WERI-Rb-1 (cell line): ENCODE data around the gene HENMT1.

ENCODE experiments used
- DNase-seq: peaks from one replicate; pipeline ENCODE4 v3.0.0-alpha.2; 2020
- H3K27ac ChIP-seq: fragments of 250-450 bp; sonication (Bioruptor Pico); 2 replicates; pipeline ENCODE4 v1.5.1; 2020; ENCODE audit warnings: mild to moderate bottlenecking, moderate library complexity
- H3K27me3 ChIP-seq: fragments of 250-450 bp; sonication (Bioruptor Pico); 2 replicates; pipeline ENCODE4 v1.5.1; 2021; ENCODE audit warnings: mild to moderate bottlenecking, low read depth, moderate library complexity; ENCODE audit not compliant: insufficient read depth, severe bottlenecking
- H3K36me3 ChIP-seq: fragments of 250-450 bp; sonication (Bioruptor Pico); 2 replicates; pipeline ENCODE4 v1.5.1; 2020; ENCODE audit warnings: mild to moderate bottlenecking, moderate library complexity
- H3K4me3 ChIP-seq: 2 replicates; pipeline ENCODE4 v1.5.1; 2011; ENCODE audit warnings: low read depth, mild to moderate bottlenecking, control low read depth, low read length
- H3K9me3 ChIP-seq: fragments of 250-450 bp; sonication (Bioruptor Pico); 2 replicates; pipeline ENCODE4 v1.5.1; 2021; ENCODE audit warnings: mild to moderate bottlenecking, moderate library complexity; ENCODE audit not compliant: severe bottlenecking
- CTCF ChIP-seq: IDR thresholded peaks from 2 replicates; pipeline ENCODE4 v1.5.1; 2011; ENCODE audit warnings: low read depth, mild to moderate bottlenecking, control low read depth, inconsistent platforms, low read length

The HENMT1 gene

GRCh38 chr1:108657356-108658080, 3.4 kb downstream of the HENMT1 start:
- no peaks in the 10 kb centered on the region for H3K36me3 ChIP-seq
- DNase-seq, result no peak
- no peak for TF ChIP-seq CTCF
- H3K27me3 ChIP-seq, result no peaks in the 10 kb centered on the region
- H3K4me3 ChIP-seq, result no peak overlapping the region
- no peaks in the 10 kb centered on the region for H3K9me3 ChIP-seq
- no peak overlapping the region for H3K27ac ChIP-seq

- H3K4me3 ChIP-seq, result no peak overlapping the region
- no peak for DNase-seq
- H3K27me3 ChIP-seq, result no peaks in the 10 kb centered on the region
- no peak for TF ChIP-seq CTCF
- H3K36me3 ChIP-seq, result no peaks in the 10 kb centered on the region
- no peak overlapping the region for H3K27ac ChIP-seq
- no peaks in the 10 kb centered on the region for H3K9me3 ChIP-seq
Observed at GRCh38 chr1:108653431-108654105, 7.3 kb downstream of the HENMT1 start.

- TF ChIP-seq CTCF, result no peak
- Histone ChIP-seq H3K27me3 (no peaks in the 10 kb centered on the region), H3K27ac (no peak overlapping the region), H3K36me3 (no peaks in the 10 kb centered on the region), H3K9me3 (no peaks in the 10 kb centered on the region), H3K4me3 (no peak overlapping the region)
- DNase-seq, result no peak
Observed at GRCh38 chr1:108646648-108647269, 14.1 kb downstream of the HENMT1 start.

GRCh38 chr1:108646265-108646647, 14.6 kb downstream of the HENMT1 start:
- no peak for TF ChIP-seq CTCF
- Histone ChIP-seq H3K36me3 (no peaks in the 10 kb centered on the region), H3K27me3 (no peaks in the 10 kb centered on the region), H3K4me3 (no peak overlapping the region), H3K27ac (no peak overlapping the region), H3K9me3 (no peaks in the 10 kb centered on the region)
- no peak for DNase-seq

GRCh38 chr1:108645564-108646184, 15.2 kb downstream of the HENMT1 start:
- no peak for TF ChIP-seq CTCF
- Histone ChIP-seq H3K36me3 (no peaks in the 10 kb centered on the region), H3K4me3 (no peak overlapping the region), H3K27me3 (no peaks in the 10 kb centered on the region), H3K9me3 (no peaks in the 10 kb centered on the region), H3K27ac (no peak overlapping the region)
- DNase-seq, result no peak
